Measurements from ENCODE around the gene CELSR1.

DNA sequence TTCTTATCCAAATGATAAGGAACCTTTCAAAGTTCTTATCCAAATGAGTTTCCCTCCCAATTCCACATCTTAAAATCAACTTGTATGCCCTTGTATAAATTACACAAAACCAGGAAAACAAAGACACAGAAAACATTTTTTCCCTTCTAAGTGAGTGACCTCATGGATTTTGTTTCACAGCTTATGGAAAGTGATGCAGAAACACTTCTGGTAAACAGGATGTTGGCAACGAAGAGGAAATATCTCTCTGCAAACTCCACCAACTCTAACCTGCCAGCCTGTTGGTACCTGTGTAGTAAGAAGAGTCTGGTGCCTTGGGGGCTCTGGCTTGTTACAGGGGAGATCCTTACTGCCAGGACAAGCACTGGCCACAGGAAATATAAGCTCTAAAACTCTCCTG, 57.0 kb downstream of the CELSR1 start:
- TF ChIP-seq, protein P1, sequence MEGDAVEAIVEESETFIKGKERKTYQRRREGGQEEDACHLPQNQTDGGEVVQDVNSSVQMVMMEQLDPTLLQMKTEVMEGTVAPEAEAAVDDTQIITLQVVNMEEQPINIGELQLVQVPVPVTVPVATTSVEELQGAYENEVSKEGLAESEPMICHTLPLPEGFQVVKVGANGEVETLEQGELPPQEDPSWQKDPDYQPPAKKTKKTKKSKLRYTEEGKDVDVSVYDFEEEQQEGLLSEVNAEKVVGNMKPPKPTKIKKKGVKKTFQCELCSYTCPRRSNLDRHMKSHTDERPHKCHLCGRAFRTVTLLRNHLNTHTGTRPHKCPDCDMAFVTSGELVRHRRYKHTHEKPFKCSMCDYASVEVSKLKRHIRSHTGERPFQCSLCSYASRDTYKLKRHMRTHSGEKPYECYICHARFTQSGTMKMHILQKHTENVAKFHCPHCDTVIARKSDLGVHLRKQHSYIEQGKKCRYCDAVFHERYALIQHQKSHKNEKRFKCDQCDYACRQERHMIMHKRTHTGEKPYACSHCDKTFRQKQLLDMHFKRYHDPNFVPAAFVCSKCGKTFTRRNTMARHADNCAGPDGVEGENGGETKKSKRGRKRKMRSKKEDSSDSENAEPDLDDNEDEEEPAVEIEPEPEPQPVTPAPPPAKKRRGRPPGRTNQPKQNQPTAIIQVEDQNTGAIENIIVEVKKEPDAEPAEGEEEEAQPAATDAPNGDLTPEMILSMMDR (IDR thresholded peaks at IDR 0.05; ENCODE audit: insufficient read depth, low read length) = no peak
- TF ChIP-seq, protein P2, sequence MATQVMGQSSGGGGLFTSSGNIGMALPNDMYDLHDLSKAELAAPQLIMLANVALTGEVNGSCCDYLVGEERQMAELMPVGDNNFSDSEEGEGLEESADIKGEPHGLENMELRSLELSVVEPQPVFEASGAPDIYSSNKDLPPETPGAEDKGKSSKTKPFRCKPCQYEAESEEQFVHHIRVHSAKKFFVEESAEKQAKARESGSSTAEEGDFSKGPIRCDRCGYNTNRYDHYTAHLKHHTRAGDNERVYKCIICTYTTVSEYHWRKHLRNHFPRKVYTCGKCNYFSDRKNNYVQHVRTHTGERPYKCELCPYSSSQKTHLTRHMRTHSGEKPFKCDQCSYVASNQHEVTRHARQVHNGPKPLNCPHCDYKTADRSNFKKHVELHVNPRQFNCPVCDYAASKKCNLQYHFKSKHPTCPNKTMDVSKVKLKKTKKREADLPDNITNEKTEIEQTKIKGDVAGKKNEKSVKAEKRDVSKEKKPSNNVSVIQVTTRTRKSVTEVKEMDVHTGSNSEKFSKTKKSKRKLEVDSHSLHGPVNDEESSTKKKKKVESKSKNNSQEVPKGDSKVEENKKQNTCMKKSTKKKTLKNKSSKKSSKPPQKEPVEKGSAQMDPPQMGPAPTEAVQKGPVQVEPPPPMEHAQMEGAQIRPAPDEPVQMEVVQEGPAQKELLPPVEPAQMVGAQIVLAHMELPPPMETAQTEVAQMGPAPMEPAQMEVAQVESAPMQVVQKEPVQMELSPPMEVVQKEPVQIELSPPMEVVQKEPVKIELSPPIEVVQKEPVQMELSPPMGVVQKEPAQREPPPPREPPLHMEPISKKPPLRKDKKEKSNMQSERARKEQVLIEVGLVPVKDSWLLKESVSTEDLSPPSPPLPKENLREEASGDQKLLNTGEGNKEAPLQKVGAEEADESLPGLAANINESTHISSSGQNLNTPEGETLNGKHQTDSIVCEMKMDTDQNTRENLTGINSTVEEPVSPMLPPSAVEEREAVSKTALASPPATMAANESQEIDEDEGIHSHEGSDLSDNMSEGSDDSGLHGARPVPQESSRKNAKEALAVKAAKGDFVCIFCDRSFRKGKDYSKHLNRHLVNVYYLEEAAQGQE (IDR thresholded peaks at IDR 0.05; ENCODE audit: insufficient replicate concordance, low read depth) = no peak
- TF ChIP-seq GABPA (IDR thresholded peaks at IDR 0.05; ENCODE audit: low read depth) (no peak), POLR2AphosphoS5 (IDR thresholded peaks at IDR 0.05; ENCODE audit: low read depth) (no peak), SPI1 (IDR thresholded peaks at IDR 0.05; ENCODE audit: borderline replicate concordance, low read depth) (no peak)
